Spinal cord (tissue), 10 donors: ENCODE measurements around the gene SFTPA2. TPM values are rescaled to one million over a fixed set of nuclear protein-coding genes. Genes with fewer than 3 reads are reported as not detected.
"Not testable (repeated sequence)": the region's sequence is repeated elsewhere in the genome, so short reads cannot be mapped to it uniquely, and the experiment has no call there.

ENCODE experiments used
- DNase-seq, 6 donors: peaks; one replicate each; pipeline versions ENCODE4 v3.0.0 to v3.0.0-alpha.2; 2013 to 2015; ENCODE audit warnings: low spot score in 6 of 6, low read depth in 4 of 6
- H3K27ac ChIP-seq: one replicate; pipeline ENCODE4 v1.5.1; 2013; ENCODE audit warnings: low read depth, low read length, control low read depth
- H3K27me3 ChIP-seq: one replicate; pipeline ENCODE4 v1.6.1; 2013; ENCODE audit warnings: low read length; ENCODE audit not compliant: control insufficient read depth, insufficient read depth
- H3K36me3 ChIP-seq: one replicate; pipeline ENCODE4 v1.6.1; 2013; ENCODE audit warnings: low read length; ENCODE audit not compliant: control insufficient read depth, insufficient read depth
- H3K4me1 ChIP-seq: one replicate; pipeline ENCODE4 v1.6.1; 2013; ENCODE audit warnings: low read length; ENCODE audit not compliant: control insufficient read depth, insufficient read depth
- H3K4me3 ChIP-seq: one replicate; pipeline ENCODE4 v1.5.1; 2013; ENCODE audit warnings: low read depth, low read length, control low read depth
- H3K9me3 ChIP-seq: one replicate; pipeline ENCODE4 v1.6.1; 2013; ENCODE audit warnings: low read length; ENCODE audit not compliant: control insufficient read depth, insufficient read depth
- WGBS: methylation state at CpG from one replicate; pipeline ENCODE4 v1.1.5; 2013; ENCODE audit warnings: missing lambda C conversion rate; ENCODE audit not compliant: insufficient coverage; 5-methylcytosine and 5-hydroxymethylcytosine counted together
- long read RNA-seq, 4 donors: transcript quantifications; one replicate each; lab custom pipeline, GENCODE V29; 2026
- polyA plus RNA-seq, 2 donors: library from polyadenylated mRNA; unstranded; fragments of 120-200 nt; gene quantifications; one replicate each; pipeline ENCODE4 v1.2.1, GENCODE V29; 2013; ENCODE audit not compliant: insufficient read length in 2 of 2
- total RNA-seq, 2 donors: library from RNA; depleted of rRNA in 1 of 2; stranded (reverse); fragments of 120-200 nt in 1 of 2; fragments of >200 nt in 1 of 2; gene quantifications; one replicate each; pipeline versions ENCODE4 v1.2.3 to v1.2.4, GENCODE V29; 2013 to 2014
- donor health status: healthy.

Gene SFTPA2
- under 1 TPM; 0.11 to 0.20 TPM for total RNA-seq
- under 1 TPM; 0.16 to 0.57 TPM for polyA plus RNA-seq
- long read RNA-seq, donor 1: 0 reads
- long read RNA-seq, donor 2: 0 reads
- long read RNA-seq, donor 3: 0 reads
- long read RNA-seq, donor 4, partial matches to known transcripts: 64 of 98 reads
- long read RNA-seq, donor 4, other reads (novel, unspliced or antisense): 34 of 98 reads

GRCh38 chr10:79560160-79560709 lies at the start of gene SFTPA2:
Gene SFTPA2 (minus strand): TSS chr10:79560407. CDS start chr10:79559483, 924 bp downstream.
- 100% methylated on average over 1 of the region's 1 CpG for WGBS
- peaks cover 9% of the 10 kb centered on the region for H3K4me1 ChIP-seq
- H3K27me3 ChIP-seq: no peaks in the 10 kb centered on the region
- H3K27ac ChIP-seq: no peak within 1 kb of the TSS
- H3K9me3 ChIP-seq: no peaks in the 10 kb centered on the region
- no peak within 1 kb of the TSS for H3K4me3 ChIP-seq
- DNase-seq: no peak
- H3K36me3 ChIP-seq: no peaks in the 10 kb centered on the region

DNA sequence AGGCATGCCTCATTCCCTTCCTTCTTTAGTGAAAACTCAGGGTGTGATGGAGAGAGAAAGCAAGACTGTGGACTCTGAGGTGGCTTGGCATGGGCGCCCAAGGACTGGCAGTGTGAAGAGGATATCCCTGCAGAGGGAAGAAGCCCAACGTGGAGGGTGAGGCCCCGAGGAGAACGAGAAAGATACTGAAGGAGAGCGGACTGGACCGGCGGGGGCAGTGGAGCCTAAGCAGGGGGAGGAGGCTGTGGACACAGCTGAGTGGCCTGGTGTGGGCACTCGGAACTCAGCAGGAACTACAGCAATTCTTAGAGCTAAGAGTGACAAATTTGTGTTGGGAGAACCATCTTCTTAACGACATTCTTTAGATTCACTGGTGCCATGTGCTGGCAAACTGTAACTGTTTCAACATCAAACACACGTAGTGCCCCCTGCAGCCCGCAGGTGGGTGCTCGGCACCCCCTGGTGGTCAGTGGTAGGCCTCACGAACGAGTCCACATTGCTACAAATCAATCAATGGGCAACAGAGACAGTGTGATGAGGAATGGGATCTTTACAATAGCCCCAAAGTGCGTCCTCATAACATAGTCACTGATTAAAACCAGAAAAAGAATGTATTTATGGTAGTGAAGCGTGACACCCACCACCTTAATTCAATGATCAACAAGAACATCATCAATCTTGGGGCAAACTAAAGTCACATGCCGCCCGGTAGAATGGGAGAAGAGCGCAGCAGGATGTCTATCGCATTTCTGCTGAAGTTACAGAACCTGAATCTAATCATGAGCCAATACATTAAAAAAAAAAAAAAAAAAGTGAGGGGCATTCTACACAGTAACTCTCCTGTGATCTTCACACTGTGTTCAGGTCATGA lies 48.5 kb upstream of the SFTPA2 start:
- H3K4me1 ChIP-seq: no peaks in the 10 kb centered on the region
- H3K27ac ChIP-seq: no peak overlapping the region
- 68% methylated on average over 9 of the region's 20 CpGs for WGBS
- no peaks in the 10 kb centered on the region for H3K36me3 ChIP-seq
- peak in 1 of 6 donors; percentile 3 for DNase-seq
- no peak overlapping the region for H3K4me3 ChIP-seq
- no peaks in the 10 kb centered on the region for H3K27me3 ChIP-seq
- H3K9me3 ChIP-seq: no peaks in the 10 kb centered on the region

GRCh38 chr10:79605308-79605707 lies 45.1 kb upstream of the SFTPA2 start:
- DNase-seq: peak in 1 of 6 donors; percentile 30
- no peaks in the 10 kb centered on the region for H3K27me3 ChIP-seq
- H3K4me1 ChIP-seq: no peaks in the 10 kb centered on the region
- no peak overlapping the region for H3K4me3 ChIP-seq
- H3K9me3 ChIP-seq: no peaks in the 10 kb centered on the region
- no peak overlapping the region for H3K27ac ChIP-seq
- H3K36me3 ChIP-seq: no peaks in the 10 kb centered on the region

DNA sequence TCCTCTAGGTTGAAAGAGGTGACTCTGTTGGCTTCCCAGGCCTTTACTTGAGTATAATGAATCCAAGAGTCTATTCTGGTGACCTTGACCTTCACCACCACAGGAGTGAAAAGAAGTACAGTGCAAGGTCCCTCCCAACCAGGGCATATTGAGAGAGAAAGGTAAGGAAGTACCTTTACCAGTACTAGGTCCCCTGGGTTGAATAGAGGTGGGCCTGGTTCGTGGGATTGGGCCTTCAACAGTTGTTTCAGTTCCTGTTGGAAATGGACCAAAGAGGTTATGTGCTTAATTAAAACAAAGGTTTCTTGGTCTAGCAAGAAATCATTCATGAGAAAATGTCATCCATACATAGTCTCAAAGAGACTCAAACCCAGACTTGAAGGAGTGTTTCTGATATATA lies 44.1 kb upstream of the SFTPA2 start:
- DNase-seq: no peak
- Histone ChIP-seq H3K27me3 (no peaks in the 10 kb centered on the region), H3K4me1 (no peaks in the 10 kb centered on the region), H3K27ac (no peak overlapping the region), H3K36me3 (no peaks in the 10 kb centered on the region), H3K4me3 (no peak overlapping the region), H3K9me3 (no peaks in the 10 kb centered on the region)
- 75% methylated on average over 1 of the region's 1 CpG for WGBS

DNA sequence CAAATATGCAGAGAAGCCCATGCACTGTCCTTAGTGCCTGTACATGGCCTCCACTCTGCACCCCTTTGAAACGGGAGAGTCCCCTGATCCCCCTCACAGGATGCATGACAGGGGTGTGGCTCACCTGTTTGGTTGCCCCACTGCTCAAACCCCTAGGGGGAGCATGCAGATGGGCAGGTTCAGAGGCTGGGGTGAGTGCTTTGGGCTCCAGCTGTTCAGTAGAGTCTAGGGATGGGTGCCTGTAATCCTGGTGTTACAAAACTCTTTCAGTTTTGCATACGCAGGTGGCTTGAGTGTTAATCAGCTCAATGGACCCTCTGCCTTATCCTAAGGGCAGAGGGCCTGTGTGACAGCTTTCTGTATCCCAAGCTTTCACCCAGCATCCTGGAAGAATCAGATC lies 42.7 kb upstream of the SFTPA2 start:
- Histone ChIP-seq H3K9me3 (no peaks in the 10 kb centered on the region), H3K27me3 (no peaks in the 10 kb centered on the region), H3K36me3 (no peaks in the 10 kb centered on the region), H3K4me3 (no peak overlapping the region), H3K4me1 (no peaks in the 10 kb centered on the region), H3K27ac (no peak overlapping the region)
- no peak for DNase-seq
- WGBS: 86% methylated on average over 1 of the region's 2 CpGs

DNA sequence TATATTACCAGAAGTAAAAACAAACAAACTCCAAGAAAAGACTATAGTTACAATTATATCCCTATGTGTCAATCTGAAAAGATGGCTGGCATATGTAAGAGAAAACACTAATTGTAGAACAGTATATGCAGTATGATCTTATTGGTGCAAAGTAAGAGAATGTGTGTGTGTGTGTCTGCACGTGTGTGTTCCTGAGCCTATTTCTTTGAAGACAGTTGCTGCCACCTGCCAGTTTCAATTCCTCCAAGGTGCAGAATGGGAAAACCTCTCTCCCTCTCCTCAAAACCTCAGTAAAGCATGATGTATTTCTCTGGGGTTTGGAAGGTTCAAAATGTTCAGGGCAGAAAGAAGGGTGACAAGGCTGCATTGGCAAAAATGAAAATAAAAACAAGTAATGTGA lies 41.7 kb upstream of the SFTPA2 start:
- DNase-seq: no peak
- H3K4me1 ChIP-seq: no peaks in the 10 kb centered on the region
- no peaks in the 10 kb centered on the region for H3K36me3 ChIP-seq
- H3K9me3 ChIP-seq: no peaks in the 10 kb centered on the region
- H3K27me3 ChIP-seq: no peaks in the 10 kb centered on the region
- WGBS: no CpG with 5 or more reads among the region's 1 CpG
- H3K27ac ChIP-seq: no peak overlapping the region
- H3K4me3 ChIP-seq: no peak overlapping the region

- H3K9me3 ChIP-seq, H3K27me3 ChIP-seq, H3K4me3 ChIP-seq, DNase-seq, H3K36me3 ChIP-seq, H3K4me1 ChIP-seq, H3K27ac ChIP-seq: not testable (repeated sequence)
- 76% methylated on average over 8 of the region's 9 CpGs for WGBS
Observed at GRCh38 chr10:79599644-79600043, 39.4 kb upstream of the SFTPA2 start.

GRCh38 chr10:79595510-79595909 lies 35.3 kb upstream of the SFTPA2 start:
- H3K27me3 ChIP-seq: no peaks in the 10 kb centered on the region
- no peaks in the 10 kb centered on the region for H3K9me3 ChIP-seq
- no peak overlapping the region for H3K27ac ChIP-seq
- H3K4me1 ChIP-seq: no peaks in the 10 kb centered on the region
- no peak for DNase-seq
- H3K4me3 ChIP-seq: no peak overlapping the region
- WGBS: 43% methylated on average over 3 of the region's 3 CpGs
- H3K36me3 ChIP-seq: no peaks in the 10 kb centered on the region

GRCh38 chr10:79594565-79594964 lies 34.4 kb upstream of the SFTPA2 start:
- not testable (repeated sequence) for H3K27ac ChIP-seq, DNase-seq, H3K4me1 ChIP-seq, H3K36me3 ChIP-seq, H3K9me3 ChIP-seq, H3K27me3 ChIP-seq, H3K4me3 ChIP-seq
- 88% methylated on average over 2 of the region's 3 CpGs for WGBS

DNA sequence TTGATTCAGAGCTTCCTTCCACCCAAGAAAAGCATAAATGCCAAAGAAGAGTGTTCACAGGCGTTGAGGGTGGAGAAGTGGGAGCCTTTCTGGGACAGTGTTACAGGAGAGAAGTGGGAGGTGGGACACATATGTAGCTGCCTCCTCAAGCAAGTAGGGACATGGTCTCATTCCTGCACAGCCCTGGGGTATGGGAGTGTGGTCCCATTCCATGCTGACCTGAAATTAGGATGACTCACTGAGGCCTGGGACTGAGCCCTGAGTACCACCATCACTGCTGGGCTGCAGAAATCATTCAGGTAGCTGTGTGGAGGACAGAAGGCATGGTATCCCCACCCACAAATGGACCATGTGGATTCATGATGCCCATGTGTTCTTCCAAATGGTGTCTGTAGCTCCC lies 33.2 kb upstream of the SFTPA2 start:
- H3K4me1 ChIP-seq: no peaks in the 10 kb centered on the region
- 70% methylated on average over 1 of the region's 1 CpG for WGBS
- no peak for DNase-seq
- no peak overlapping the region for H3K4me3 ChIP-seq
- H3K36me3 ChIP-seq: no peaks in the 10 kb centered on the region
- no peak overlapping the region for H3K27ac ChIP-seq
- H3K9me3 ChIP-seq: no peaks in the 10 kb centered on the region
- H3K27me3 ChIP-seq: no peaks in the 10 kb centered on the region
